HUDEP-2 (cell line): ENCODE results near the gene HIPK3.
"Not testable (repeated sequence)": the region's sequence is repeated elsewhere in the genome, so short reads cannot be mapped to it uniquely, and the experiment has no call there.

ENCODE experiments used
- DNase-seq, 76 experiments: peaks; one replicate each; lab custom pipeline; 2025; ENCODE audit not compliant: unreplicated experiment in 76 of 76; lab: John Stamatoyannopoulos, UW

The HIPK3 gene

GRCh38 chr11:33258631-33259205, 1.5 kb downstream of the HIPK3 start:
- DNase-seq, result peak in 19 of 76 experiments; percentile 4 to 66 (median 45)

GRCh38 chr11:33259869-33260268, 2.7 kb downstream of the HIPK3 start:
- DNase-seq, result no peak

GRCh38 chr11:33261350-33261749, 4.2 kb downstream of the HIPK3 start:
- not testable (repeated sequence) for DNase-seq

GRCh38 chr11:33262011-33262645, 4.9 kb downstream of the HIPK3 start:
- DNase-seq, result no peak

GRCh38 chr11:33263549-33263948, 6.4 kb downstream of the HIPK3 start:
- no peak for DNase-seq

- no peak for DNase-seq
Observed at GRCh38 chr11:33264926-33265325, 7.7 kb downstream of the HIPK3 start.

GRCh38 chr11:33266393-33267215, 9.4 kb downstream of the HIPK3 start:
- DNase-seq, result peak in 3 of 76 experiments; percentile 2 to 3 (median 2)

- DNase-seq, result no peak
Observed at GRCh38 chr11:33268945-33269540, 11.9 kb downstream of the HIPK3 start.

- DNase-seq, result no peak
Observed at GRCh38 chr11:33269822-33270221, 12.6 kb downstream of the HIPK3 start.

GRCh38 chr11:33271059-33271458, 13.9 kb downstream of the HIPK3 start:
- DNase-seq, result no peak

GRCh38 chr11:33272338-33273107, 15.3 kb downstream of the HIPK3 start:
- DNase-seq, result no peak

- no peak for DNase-seq
Observed at GRCh38 chr11:33273656-33274055, 16.5 kb downstream of the HIPK3 start.

- DNase-seq, result no peak
Observed at GRCh38 chr11:33280411-33280810, 23.2 kb downstream of the HIPK3 start.

- no peak for DNase-seq
Observed at GRCh38 chr11:33281758-33282157, 24.6 kb downstream of the HIPK3 start.

- DNase-seq, result no peak
Observed at GRCh38 chr11:33284818-33285217, 27.6 kb downstream of the HIPK3 start.

- DNase-seq, result no peak
Observed at GRCh38 chr11:33290319-33290718, 33.1 kb downstream of the HIPK3 start.

GRCh38 chr11:33291004-33291777, 34.0 kb downstream of the HIPK3 start:
- DNase-seq, result no peak

- no peak for DNase-seq
Observed at GRCh38 chr11:33292311-33292710, 35.1 kb downstream of the HIPK3 start.

- DNase-seq, result no peak
Observed at GRCh38 chr11:33294224-33294623, 37.0 kb downstream of the HIPK3 start.

GRCh38 chr11:33294797-33295196, 37.6 kb downstream of the HIPK3 start:
- DNase-seq, result no peak
